GM23338 (cell line): Measurements from ENCODE around the gene SLC2A11.

ENCODE experiments used
- CREB1 ChIP-seq: fragments of 250-450 bp; sonication (Bioruptor Pico); IDR thresholded peaks from 2 replicates; pipeline ENCODE4 v1.5.0; 2020; ENCODE audit warnings: low read depth, mild to moderate bottlenecking, moderate library complexity
- EZH2phosphoT487 ChIP-seq: fragments of 200-600 bp; sonication (generic); IDR thresholded peaks from one replicate; pipeline ENCODE4 v1.8.1; 2018; ENCODE audit warnings: antibody characterized with exemption; ENCODE audit not compliant: unreplicated experiment
- POLR2AphosphoS5 ChIP-seq: IDR thresholded peaks from 2 replicates; pipeline ENCODE4 v1.6.1; 2016; ENCODE audit warnings: antibody characterized with exemption, low read depth
- TF ChIP-seq, protein P1 (sequence below), 2 experiments: fragments of 200-600 bp in 1 of 2; sonication (generic) in 1 of 2; conservative IDR thresholded peaks; 2 replicates each; pipeline versions ENCODE4 v1.5.1 to v1.6.1; 2016 to 2017; ENCODE audit warnings: antibody characterized with exemption in 2 of 2, low read depth in 2 of 2, mild to moderate bottlenecking in 2 of 2, moderate library complexity in 1 of 2

DNA sequence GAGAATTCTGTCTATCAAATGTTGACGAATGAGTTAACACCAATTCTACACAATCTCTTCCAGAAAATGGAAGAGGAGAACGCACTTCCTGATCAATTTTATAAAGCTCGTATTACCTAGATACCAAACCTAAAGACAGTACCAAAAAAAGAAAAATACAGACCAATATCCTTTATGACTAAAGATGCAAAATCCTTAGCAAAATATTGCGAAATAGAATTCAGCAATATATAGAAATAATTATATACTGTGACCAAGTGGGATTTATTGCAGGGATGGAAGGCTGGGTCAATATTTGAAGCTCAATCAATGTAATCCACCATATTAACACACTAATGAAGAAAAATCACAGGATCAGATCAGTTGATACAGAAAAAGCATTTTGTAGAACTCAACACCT, 45.3 kb upstream of the SLC2A11 start:
- TF ChIP-seq POLR2AphosphoS5 (no peak), EZH2phosphoT487 (no peak), CREB1 (CRISPR knock-in tag) (no peak)
- TF ChIP-seq, protein P1, sequence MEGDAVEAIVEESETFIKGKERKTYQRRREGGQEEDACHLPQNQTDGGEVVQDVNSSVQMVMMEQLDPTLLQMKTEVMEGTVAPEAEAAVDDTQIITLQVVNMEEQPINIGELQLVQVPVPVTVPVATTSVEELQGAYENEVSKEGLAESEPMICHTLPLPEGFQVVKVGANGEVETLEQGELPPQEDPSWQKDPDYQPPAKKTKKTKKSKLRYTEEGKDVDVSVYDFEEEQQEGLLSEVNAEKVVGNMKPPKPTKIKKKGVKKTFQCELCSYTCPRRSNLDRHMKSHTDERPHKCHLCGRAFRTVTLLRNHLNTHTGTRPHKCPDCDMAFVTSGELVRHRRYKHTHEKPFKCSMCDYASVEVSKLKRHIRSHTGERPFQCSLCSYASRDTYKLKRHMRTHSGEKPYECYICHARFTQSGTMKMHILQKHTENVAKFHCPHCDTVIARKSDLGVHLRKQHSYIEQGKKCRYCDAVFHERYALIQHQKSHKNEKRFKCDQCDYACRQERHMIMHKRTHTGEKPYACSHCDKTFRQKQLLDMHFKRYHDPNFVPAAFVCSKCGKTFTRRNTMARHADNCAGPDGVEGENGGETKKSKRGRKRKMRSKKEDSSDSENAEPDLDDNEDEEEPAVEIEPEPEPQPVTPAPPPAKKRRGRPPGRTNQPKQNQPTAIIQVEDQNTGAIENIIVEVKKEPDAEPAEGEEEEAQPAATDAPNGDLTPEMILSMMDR (conservative IDR thresholded peaks at IDR 0.05; ENCODE audit: low read depth in 2 of 2) = no peak
